A172 (cell line): ENCODE results near the gene COL24A1. TPM values are rescaled to one million over a fixed set of nuclear protein-coding genes. Genes with fewer than 3 reads are reported as not detected.

Experiments used
- DNase-seq: peaks from one replicate; pipeline ENCODE4 v3.0.0-alpha.2; 2015; ENCODE audit warnings: low spot score
- total RNA-seq: library from RNA; depleted of rRNA; stranded (reverse); fragments of >200 nt; shearing (Covaris generic); gene quantifications from 2 replicates; pipeline ENCODE4 v1.2.3, GENCODE V29; 2014; rRNA removed

Gene COL24A1
- 0.03 and 0.07 TPM in 2 replicates for total RNA-seq

- DNase-seq: no peak
Measured at GRCh38 chr1:86156566-86157455, at the start of gene COL24A1. Gene COL24A1 (minus strand): TSS chr1:86156772. CDS start chr1:86156396, 376 bp downstream.

GRCh38 chr1:86205741-86206140 is 49.2 kb upstream of the COL24A1 start:
- DNase-seq: no peak

GRCh38 chr1:86202552-86203340 is 46.2 kb upstream of the COL24A1 start:
- no peak for DNase-seq

- DNase-seq: no peak
Measured at GRCh38 chr1:86201311-86201710, 44.7 kb upstream of the COL24A1 start.

- no peak for DNase-seq
Measured at GRCh38 chr1:86200901-86201300, 44.3 kb upstream of the COL24A1 start.

- no peak for DNase-seq
Measured at GRCh38 chr1:86197206-86197855, 40.8 kb upstream of the COL24A1 start.

GRCh38 chr1:86195281-86195680 is 38.7 kb upstream of the COL24A1 start:
- no peak for DNase-seq

- DNase-seq: peak; percentile 0
Measured at GRCh38 chr1:86194491-86195034, 38.0 kb upstream of the COL24A1 start.

GRCh38 chr1:86192417-86192816 is 35.8 kb upstream of the COL24A1 start:
- no peak for DNase-seq

- no peak for DNase-seq
Measured at GRCh38 chr1:86191958-86192357, 35.4 kb upstream of the COL24A1 start.

GRCh38 chr1:86190873-86191272 is 34.3 kb upstream of the COL24A1 start:
- no peak for DNase-seq

GRCh38 chr1:86184426-86184825 is 27.9 kb upstream of the COL24A1 start:
- no peak for DNase-seq

- DNase-seq: no peak
Measured at GRCh38 chr1:86183810-86184209, 27.2 kb upstream of the COL24A1 start.

GRCh38 chr1:86176226-86176625 is 19.7 kb upstream of the COL24A1 start:
- DNase-seq: no peak

GRCh38 chr1:86175756-86176155 is 19.2 kb upstream of the COL24A1 start:
- no peak for DNase-seq

- no peak for DNase-seq
Measured at GRCh38 chr1:86169625-86170024, 13.1 kb upstream of the COL24A1 start.

- DNase-seq: no peak
Measured at GRCh38 chr1:86159800-86160199, 3.2 kb upstream of the COL24A1 start.

GRCh38 chr1:86155807-86156565 is 586 bp downstream of the COL24A1 start:
- no peak for DNase-seq

GRCh38 chr1:86155051-86155806 is 1.3 kb downstream of the COL24A1 start:
- no peak for DNase-seq

GRCh38 chr1:86154571-86155050 is 2.0 kb downstream of the COL24A1 start:
- no peak for DNase-seq
